LNCAP (cell line): ENCODE data around the gene CAAP1.
A peak's percentile ranks its signal among the peaks of the same experiment; 100 is the strongest.

Experiments
- CTCF ChIP-seq: fragments of 450-650 bp; IDR thresholded peaks from 2 replicates; pipeline ENCODE4 v1.5.1; 2017; ENCODE audit warnings: mild to moderate bottlenecking

The CAAP1 gene

GRCh38 chr9:26880262-26880661 is 12.3 kb downstream of the CAAP1 start:
- TF ChIP-seq CTCF, result no peak

DNA sequence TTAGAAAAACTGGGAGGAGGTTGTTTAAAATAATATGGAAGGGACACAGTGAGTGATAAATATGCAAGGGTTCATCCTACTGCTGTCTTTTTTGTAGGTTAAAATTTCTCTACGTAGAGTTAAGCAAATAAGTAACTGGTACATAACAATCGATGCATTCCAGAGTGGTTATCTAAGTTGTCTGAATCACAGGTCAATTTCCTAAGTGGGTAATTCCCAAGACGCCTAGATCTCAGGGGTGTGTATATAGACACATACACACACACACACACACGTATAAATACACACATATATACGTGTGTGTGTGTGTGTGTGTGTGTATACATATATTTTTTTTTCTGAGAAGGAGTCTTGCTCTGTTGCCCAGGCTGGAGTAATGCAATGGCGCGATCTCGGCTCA is 22.3 kb downstream of the CAAP1 start:
- TF ChIP-seq CTCF, result no peak

- TF ChIP-seq CTCF, result peak; percentile 56
Observed at GRCh38 chr9:26863074-26863473, 29.5 kb downstream of the CAAP1 start.

GRCh38 chr9:26856413-26857032 is 36.1 kb downstream of the CAAP1 start:
- TF ChIP-seq CTCF, result peak; percentile 74

GRCh38 chr9:26850995-26851394 is 41.6 kb downstream of the CAAP1 start:
- no peak for TF ChIP-seq CTCF

DNA sequence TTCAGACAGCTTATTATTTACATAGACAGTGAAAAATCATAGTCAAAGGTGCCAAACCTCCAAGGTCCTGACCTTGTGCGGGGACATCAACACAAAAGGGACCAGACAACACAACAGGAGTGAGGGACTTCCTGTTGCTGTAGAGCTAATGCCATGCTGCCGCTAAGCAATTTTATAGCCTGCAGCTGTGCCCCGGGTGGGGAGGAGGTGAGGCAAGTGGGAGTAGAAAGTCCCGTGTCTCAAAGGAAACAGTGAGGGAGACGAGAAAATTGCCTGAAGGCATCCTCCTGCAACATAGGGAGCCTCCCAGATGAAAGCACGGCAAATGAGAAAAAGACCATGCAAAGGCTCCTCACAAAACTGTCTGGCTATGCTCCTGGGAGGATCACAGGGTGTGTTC is 58.8 kb downstream of the CAAP1 start:
- TF ChIP-seq CTCF, result no peak

DNA sequence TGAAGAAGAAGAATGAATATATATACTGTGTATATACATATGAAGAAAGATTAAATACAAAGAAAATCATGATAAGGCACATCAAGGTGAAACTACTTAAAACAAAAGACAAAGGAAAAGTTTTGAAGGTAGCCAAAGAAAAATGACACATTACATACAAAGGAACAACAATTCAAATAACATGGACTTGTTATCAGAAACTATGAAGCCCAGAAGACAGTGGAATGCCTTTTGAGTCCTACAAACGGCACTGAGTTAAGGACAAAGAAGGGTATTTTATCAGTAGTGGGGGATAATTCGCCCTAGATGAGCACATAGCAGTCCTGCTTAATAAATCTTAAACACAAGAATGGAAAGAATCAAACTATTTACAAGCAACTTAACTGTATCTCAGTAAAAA is 77.8 kb downstream of the CAAP1 start:
- TF ChIP-seq CTCF, result no peak

DNA sequence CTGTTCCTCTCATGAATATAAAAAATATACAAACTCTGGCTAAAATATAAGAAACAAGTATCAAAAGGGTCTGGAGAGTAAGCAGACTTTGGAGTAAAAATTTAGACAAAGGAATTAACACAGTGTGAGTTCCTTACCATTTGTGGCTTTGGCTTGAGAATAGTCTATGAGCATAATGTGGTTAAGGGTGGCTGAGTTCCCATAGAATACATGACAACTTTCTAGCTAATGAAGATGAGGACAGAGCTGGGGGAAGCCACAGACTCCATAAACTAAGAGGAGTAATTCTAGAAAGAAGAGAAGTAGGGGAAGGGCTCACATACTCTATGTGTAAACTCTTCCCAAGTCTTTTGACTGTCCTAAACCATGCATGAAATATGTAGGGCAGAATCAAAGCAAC is 79.4 kb downstream of the CAAP1 start:
- TF ChIP-seq CTCF, result no peak
